Measurements from ENCODE around the gene NDOR1.
A peak's percentile ranks its signal among the peaks of the same experiment; 100 is the strongest.
"Not testable (repeated sequence)": the region's sequence is repeated elsewhere in the genome, so short reads cannot be mapped to it uniquely, and the experiment has no call there.

The NDOR1 gene

DNA sequence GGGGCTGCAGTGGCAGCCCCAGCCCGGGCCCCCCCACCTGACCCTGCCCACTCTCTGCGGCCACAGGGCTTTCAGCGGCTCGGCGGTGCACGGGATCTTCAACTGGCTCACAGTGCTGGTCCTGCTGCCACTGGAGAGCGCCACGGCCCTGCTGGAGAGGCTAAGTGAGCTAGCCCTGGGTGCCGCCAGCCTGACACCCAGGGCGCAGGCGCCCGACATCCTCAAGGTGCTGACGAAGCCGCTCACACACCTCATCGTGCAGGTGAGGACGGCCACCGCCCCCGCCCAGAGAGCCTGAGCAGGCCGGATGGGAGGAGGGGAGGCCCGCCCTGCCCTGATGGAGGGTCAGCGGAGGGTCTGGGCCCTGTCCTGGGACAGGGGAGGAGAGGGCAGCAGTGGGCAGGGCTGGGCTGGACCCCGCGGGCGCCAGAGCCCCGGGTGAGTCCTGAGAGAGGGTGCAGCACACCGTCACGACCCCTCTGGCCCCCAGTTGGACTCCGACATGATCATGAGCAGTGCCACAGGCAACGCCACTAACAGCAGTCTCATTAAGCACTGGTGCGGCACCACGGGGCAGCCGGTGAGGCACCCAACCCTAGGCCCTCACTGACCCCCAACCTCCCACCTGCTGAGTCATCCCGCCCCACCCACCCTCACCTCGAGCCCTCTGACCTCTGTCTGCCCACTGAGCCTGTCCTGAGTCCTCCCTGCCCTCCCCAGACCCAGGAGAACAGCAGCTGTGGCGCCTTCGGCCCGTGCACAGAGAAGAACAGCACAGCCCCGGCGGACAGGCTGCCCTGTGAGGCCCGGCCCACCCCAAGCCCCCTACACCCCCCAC, 27.9 kb downstream of the NDOR1 start:
- FAIRE-seq, result no peak

DNA sequence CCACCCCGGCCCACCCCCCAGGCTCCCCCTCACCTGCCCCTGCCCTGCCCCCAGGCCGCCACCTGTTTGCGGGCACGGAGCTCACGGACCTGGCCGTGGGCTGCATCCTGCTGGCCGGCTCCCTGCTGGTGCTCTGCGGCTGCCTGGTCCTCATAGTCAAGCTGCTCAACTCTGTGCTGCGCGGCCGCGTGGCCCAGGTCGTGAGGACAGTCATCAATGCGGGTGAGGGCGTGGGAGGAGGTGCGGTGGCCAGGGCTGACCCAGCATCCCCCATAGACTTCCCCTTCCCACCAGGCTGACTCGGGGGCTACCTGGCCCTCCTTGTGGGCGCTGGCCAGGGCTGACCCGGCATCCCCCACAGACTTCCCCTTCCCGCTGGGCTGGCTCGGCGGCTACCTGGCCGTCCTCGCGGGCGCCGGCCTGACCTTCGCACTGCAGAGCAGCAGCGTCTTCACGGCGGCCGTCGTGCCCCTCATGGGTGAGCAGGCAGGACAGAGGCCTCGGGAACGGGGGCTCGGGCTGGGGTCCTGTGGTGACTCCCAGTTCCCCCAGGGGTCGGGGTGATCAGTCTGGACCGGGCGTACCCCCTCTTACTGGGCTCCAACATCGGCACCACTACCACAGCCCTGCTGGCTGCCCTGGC, 28.7 kb downstream of the NDOR1 start:
- FAIRE-seq, result no peak

DNA sequence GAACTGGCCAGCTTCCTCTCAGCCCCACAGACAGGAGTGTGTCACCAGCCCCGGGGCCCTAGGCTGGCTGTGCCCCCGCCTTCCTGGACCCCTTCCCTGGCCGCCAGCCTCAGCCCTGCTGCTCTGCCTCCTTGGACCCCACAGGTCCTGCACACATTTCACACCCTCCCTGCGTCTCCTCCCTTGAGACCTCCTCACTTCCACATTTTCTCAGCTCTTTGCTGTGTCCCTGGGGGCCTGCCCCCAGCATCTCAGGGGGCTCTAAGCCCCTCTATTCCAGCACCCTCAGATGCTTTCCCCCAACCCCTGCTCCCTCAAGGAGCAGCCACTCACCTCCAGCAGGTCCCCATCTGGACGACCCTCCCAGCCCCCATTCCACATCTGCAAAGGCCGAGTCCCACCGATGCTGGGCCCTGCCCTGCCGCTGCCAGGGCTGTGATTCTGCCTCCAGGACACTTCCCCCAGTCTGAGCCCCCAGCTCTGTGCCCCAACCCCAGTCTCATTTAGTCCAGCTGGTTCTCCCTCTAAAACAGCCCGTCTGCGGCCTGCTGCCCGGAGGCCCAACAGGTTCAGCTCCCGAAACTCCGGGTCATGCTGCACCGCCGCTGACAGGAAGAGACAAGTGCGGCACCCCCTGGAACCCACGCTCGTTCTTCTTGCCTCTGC, 29.4 kb downstream of the NDOR1 start:
- no peak for FAIRE-seq

DNA sequence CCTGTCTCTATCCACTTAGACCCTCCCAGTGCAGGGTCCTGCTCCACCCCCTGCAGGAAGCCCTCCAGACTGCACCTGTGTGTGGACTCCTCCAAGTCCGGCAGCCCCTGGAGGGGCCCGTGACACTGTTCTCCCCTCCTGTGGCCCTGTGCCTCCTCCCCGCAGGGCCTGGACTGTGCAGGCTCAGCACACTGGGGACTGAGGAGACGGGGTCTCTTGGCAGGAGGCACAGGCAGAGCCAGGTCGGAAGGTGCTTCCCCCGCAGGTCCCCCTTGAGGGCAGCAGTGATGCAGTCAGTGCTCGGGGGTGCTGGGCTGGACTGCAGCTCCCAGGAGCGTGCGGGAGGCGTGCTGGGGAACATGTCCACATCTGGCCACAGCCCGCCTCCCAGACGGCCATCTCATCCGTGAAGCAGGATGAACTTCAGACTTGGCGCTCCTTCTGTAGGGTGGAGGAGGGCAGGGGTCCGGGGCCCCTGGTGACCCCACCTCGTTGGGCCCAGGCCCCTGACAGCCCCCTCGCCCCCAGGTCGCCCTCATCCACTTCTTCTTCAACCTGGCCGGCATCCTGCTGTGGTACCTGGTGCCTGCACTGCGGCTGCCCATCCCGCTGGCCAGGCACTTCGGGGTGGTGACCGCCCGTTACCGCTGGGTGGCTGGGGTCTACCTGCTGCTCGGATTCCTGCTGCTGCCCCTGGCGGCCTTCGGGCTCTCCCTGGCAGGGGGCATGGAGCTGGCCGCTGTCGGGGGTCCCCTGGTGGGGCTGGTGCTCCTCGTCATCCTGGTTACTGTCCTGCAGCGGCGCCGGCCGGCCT, 30.1 kb downstream of the NDOR1 start:
- FAIRE-seq, result no peak

DNA sequence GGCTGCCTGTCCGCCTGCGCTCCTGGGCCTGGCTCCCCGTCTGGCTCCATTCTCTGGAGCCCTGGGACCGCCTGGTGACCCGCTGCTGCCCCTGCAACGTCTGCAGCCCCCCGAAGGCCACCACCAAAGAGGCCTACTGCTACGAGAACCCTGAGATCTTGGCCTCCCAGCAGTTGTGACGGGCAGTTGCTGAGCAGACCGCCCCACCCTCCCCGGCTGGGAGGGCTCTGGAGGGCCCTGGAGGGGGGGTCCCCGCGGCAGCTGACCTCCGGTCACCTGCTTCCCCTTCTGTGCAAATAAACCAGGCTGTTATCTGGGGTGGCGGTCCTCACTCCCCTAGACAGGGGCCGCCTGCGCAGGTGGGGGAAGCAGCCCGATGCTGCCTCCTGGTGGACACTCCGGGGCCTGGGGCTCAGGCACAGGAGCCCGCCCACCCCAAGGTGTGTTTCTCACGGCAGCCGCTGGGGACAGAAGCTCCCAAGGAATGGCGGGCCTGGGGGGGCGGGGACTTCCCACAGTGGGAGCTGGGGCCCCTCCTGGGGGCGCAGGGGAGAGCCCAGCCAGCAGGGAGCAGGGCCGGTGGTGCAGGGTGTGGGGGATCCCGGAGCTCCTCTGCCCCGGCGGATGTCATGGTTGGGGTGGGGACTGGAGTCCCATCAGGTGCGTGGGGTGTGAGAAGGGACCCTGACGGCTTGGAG, 30.9 kb downstream of the NDOR1 start:
- FAIRE-seq, result no peak

DNA sequence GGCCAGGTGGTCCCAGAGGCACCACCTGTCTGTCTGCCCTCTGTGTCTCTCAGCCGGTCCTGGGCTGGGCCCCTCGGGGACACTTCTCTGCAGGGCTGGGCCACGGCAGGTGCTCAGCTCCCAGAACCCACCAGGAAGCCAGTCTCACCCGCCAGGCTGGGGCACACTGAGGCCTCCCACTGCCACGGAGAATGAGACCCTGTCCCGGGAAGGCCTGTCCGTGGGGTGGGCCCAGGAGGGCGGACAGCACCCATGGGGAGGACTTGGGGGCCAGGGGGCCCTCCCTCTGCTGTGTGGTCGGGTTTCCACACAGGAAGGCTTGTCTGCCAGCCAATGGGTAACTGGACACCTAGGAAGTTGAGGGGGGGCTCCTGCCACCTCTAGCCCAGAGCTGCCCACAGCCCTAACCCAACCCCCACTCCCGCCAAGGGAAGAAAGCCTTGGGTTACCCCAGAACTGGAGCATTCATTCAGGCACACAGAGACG, 31.5 kb downstream of the NDOR1 start:
- no peak for FAIRE-seq

DNA sequence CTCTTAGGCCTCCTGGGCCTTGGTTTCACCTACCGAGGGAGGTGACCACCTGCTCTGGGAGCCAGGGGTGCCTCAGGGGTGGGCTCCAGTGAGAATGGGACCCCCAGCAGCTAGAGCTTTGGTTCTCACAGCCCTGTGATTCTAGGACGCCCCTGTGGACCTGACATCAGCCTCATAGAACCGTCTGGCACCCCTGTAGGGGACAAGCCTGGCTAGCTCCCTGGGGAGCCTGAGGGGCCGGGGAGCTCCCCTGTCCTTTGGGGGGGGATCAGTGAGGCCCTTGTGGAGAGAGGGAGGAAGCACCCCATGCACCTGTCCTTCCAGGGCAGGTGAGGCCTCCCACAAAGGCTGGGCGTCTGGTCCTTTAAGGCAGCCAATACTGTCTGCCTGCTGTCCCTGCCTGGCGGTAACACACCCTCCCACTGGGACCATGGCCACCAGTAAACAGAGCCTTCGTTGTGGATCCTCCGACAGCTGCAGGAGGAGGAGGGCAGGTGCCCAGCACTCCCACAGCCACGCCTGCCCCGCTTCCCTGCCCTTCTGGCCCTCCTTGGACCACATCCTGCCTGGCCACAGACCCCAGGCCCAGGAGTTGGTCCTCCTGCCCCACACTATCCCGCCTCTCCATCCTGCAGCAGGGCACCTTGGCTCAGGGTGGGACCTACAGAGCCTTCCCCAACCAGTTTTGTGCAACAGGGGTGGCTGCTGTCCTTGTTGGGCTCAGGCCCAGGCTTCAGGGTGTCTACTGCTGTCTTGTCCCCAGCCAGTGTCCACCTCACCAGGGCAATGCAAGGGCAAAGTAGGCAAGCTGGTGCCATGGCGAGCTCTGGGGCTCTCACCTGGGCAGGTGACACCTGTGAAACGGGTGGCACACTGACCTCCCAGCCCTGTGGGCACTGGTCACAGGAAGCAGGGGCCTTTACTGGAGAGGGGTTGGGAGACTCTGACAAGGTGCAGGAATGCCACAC, 32.5 kb downstream of the NDOR1 start:
- FAIRE-seq, result no peak

DNA sequence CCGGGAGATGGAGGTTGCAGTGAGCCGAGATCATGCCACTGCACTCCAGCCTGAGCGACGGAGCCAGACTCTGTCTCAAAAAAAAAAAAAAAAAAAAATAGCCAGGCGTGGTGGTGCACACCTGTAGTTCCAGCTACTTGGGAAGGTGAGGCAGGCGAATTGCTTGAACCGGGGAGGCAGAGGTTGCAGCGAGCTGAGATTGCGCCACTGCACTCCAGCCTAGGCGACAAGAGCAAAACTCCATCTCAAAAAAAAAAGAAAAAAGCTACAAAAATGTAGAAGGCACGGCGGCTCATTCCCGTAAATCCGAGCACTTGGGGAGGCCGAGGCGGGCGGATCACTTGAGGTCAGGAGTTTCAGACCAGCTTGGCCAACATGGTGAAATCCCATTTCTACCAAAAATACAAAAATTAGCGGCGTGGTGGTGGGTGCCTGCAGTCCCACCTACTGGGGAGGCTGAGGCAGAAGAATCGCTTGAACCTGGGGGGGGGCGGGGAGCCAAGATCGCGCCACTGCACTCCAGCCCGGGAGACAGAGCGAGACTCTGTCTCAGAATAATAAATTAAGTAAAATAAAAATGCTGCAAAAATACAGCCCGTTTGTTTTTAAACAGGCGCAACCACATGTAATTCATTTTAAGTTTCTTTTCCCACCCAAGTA, 34.2 kb downstream of the NDOR1 start:
- not testable (repeated sequence) for FAIRE-seq

DNA sequence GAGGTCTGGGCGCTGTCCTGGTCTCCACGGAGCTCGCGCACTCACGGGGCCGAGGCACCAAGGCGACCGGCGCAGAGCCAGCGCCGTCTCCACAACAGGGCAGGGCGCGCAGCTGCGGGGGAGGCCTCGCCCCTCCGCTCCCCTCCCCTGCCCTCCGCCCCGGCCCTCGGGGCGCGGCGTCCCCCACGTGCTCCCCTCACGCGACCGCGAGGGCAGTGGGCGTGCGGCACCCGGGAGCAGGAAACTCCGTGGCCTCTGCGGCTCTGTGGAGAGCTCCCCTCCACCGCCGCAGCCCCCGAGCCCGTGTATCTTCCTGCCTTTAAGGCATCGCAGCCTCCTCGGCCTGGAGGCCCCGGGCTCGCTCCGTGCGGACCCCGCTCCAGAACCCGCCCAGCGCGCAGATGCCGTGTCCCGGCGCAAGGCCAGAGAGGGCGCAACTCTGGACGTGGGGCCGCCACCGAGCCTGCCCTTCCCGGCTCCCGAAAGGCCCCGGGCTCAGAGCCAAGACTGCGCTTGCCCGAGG, 34.9 kb downstream of the NDOR1 start:
- no peak for FAIRE-seq

DNA sequence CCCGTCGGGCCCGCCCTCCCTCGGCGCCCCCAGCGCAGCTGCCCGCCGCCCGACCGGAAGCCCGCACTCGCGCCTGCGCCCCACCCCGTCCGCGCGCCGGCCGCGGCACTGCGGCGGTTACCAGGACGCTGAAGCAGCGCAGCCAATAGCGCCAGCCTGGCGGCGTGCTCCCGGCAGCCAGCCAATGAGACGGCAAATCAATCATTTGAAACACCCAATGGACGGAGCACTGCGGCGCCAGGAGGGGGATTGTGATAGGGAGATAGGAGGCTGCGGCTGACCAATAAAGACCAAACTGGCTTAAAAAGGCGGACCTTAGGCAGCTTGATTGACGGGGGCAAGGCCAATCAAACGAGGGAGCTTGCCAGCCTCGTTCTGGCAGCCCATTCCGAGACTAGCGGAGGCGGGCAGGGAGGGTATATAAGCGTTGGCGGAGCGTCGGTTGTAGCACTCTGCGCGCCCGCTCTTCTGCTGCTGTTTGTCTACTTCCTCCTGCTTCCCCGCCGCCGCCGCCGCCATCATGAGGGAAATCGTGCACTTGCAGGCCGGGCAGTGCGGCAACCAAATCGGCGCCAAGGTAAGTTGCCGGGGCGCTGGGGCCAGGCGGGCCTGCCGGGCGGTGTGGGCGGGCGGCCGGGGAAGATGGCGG, 35.5 kb downstream of the NDOR1 start, which contains the start of gene TUBB4B:
Gene TUBB4B, plus strand, starts transcription at position 447 of the 649 bp plus-strand sequence. Its CDS starts 74 bp downstream, at position 521.
- peak; percentile 92 for FAIRE-seq

DNA sequence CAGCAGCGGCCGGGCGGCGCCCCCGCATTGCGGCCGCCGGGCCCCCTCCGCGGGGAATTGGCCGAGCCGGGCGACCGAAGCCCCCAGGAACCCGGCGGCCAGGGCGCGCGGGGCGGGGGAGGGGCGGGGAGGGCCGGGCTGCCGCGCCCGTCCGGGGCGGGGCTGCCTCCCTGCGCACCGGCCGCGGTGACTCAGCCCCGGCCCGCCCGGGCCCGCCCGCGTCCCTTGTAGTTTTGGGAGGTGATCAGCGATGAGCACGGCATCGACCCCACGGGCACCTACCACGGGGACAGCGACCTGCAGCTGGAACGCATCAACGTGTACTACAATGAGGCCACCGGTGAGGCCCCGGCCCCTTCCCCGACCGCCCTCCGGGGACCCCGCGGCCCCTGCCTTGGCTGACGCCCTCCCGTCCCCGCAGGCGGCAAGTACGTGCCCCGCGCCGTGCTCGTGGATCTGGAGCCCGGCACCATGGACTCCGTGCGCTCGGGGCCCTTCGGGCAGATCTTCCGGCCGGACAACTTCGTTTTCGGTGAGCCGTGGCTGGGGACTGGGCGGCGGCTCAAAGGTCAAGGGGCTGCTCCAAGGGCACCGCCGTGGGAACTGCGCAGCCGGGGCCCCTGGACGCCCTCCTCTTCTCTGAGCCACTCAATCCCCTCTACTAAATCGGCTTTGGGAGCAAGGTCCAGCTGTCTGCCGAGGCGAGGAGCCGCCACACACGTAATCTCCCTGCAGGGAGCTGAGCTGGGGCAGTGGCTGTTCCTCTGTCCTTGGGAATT, 36.2 kb downstream of the NDOR1 start:
- FAIRE-seq, result no peak

DNA sequence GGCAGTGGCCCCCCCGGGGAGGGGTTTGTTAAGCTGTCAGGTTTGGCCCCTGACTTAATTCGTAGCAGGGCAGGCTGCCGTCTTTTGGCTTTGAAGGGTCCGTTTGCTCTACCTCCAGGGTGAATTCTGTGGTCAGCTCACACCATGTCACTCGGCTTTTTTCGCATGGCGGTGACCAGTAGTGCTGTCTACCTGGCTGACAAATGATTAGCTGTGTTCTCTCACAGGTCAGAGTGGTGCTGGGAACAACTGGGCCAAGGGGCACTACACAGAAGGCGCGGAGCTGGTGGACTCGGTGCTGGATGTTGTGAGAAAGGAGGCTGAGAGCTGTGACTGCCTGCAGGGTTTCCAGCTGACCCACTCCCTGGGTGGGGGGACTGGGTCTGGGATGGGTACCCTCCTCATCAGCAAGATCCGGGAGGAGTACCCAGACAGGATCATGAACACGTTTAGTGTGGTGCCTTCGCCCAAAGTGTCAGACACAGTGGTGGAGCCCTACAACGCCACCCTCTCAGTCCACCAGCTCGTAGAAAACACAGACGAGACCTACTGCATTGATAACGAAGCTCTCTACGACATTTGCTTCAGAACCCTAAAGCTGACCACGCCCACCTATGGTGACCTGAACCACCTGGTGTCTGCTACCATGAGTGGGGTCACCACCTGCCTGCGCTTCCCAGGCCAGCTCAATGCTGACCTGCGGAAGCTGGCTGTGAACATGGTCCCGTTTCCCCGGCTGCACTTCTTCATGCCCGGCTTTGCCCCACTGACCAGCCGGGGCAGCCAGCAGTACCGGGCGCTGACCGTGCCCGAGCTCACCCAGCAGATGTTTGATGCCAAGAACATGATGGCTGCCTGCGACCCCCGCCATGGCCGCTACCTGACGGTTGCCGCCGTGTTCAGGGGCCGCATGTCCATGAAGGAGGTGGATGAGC, 37.0 kb downstream of the NDOR1 start:
- no peak for FAIRE-seq

DNA sequence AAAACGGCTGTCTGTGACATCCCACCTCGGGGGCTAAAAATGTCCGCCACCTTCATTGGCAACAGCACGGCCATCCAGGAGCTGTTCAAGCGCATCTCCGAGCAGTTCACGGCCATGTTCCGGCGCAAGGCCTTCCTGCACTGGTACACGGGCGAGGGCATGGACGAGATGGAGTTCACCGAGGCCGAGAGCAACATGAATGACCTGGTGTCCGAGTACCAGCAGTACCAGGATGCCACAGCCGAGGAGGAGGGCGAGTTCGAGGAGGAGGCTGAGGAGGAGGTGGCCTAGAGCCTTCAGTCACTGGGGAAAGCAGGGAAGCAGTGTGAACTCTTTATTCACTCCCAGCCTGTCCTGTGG, 37.7 kb downstream of the NDOR1 start:
- FAIRE-seq, result not testable (repeated sequence)

DNA sequence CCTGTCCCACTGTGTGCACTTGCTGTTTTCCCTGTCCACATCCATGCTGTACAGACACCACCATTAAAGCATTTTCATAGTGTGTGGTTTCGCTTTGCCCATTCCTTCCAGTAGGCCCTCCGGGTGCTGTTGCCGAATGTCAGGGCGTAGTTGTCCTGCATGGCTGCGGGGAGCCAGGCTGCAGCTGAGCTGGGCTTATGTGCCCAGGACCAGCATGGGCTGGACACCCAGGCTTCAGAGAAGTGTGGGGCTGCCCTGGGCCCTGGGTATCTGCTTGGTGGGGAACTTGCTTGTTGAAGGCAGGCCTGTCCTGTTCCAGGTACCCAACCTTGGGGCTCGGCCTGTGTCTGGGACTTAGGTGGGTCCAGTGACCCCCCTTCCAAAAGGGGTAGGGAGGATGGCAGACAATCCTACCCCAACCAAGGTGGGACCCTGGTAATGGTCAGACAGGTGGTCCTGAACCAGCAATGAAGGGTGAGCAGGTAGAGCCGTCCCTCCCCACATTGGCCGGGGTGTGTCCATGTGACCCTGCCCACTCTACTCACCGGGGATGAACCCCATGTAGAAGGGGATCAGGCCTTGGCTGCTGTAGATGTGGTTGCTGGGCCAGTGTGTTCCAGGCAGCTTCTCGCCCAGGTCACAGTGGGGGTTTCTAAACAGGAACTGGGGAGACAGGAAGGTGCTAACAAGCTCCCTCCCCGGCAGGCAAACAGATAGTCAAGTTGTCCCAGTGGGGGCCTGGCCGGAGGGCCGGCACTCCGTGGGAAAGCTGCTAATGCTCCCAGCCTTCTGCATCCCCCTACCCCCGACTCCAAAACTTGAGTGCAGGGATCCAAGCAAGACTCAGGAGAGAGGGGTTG, 38.4 kb downstream of the NDOR1 start:
- no peak for FAIRE-seq

DNA sequence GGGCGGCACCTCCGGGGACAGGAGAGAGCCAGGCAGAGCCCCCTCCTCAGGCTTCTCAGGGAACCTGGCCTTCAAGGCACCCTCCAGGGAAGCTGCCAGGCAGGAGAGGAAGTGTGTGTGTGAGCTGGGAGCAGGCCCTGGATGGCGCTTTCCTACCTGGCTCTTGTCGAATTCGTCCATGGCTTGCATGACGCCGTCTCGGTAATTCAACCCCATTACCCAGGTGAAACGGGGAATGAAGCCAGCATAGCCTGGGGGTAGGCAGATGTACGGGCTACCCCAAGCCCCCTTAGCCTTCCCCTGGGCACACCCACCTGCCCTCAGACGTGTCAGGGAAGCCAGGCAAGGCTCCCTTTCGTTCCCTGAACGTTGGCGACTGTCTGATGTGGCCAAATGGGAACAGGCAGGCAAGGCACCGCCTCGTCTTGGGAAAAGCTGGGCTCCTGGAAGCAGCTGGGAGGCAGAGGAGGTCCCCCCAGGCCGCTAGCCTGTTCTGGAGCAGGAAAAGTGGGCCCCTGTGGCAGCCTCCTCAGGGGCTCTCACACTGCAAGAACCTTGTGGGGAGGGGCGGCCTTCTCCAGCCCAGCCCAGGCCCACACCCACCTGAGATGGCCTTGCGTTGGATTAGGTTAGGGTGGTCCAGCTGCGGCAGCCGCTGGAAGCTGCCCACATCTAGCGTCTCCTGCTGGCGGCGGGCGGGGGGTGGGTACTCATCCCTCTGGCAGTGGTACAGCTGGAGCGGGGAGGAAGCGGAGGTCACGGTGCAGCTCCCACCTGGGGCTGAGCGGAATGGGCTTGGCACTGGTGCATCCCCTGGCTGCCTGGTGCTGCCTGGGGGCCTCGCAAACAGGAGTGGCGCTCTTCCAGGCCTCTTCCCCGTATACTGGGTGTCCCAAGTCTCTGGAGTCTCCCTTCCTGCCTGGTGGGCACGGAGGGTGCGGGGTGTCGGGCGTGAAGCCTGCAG, 39.3 kb downstream of the NDOR1 start:
- no peak for FAIRE-seq

Measured in colon (tissue), 2 donors.